GM19238 (cell line): ENCODE data around the gene RBM34.

Experiments used
- DNase-seq: peaks from one replicate; pipeline ENCODE4 v3.0.0; 2011; ENCODE audit warnings: low spot score; ENCODE audit not compliant: insufficient read length

Gene RBM34

DNA sequence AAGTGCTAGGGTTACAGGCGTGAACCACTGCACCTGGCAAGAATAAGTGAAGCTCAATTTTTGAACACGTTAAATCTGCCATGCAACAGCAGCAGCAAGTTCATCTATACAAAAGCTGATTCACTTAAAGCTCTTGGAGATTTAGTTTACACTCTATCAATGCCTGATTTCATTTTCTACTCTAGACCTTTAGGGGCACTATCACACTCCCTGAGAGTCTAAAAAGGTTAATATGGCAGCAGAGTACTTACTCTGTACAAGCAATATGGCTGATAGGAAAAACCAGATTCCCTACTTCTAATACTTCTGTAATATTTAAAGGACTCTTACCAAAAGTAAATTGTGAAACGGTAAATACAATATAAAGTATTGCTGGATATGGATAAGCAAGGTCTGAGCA lies 4.8 kb downstream of the RBM34 start:
- DNase-seq = no peak

- DNase-seq = no peak
These were observed 8.8 kb downstream of the RBM34 start for GRCh38 chr1:235152235-235152634.

DNA sequence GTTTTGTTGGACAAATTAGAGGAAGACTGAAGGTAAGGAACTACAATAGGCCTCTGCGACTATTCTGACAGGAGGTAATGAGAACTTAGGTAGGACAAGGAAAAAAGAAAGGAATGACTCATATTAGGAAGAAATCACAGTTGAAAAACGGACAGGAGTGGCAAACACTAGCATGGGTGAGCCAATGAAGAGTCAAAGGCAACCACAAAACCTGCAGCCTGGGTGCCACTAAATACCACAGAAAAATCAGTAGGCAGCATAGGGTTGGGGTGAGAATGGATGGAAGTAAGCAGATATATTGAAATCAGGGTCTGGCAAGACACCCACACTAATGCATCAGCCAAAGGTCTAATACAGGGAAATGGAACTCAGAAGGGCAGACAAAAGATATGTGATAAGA lies 10.0 kb downstream of the RBM34 start:
- no peak for DNase-seq

DNA sequence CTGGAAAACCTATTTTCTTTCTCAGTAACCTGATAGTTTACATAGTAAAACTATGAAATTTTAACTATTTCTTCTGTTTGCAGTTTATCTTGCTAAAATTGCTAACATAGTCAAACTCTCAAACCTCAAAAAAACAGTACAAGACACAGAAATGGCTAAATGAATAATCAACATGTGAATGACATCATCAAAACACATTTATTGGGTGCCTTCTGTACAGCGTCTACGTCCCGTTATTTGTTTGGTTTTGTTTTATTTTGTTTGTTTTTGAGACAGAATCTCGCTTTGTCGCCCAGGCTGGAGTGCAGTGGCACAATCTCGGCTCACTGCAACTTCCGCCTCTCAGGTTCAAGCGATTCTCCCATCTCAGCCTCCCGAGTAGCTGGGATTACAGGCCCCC lies 11.2 kb downstream of the RBM34 start:
- DNase-seq = no peak

DNA sequence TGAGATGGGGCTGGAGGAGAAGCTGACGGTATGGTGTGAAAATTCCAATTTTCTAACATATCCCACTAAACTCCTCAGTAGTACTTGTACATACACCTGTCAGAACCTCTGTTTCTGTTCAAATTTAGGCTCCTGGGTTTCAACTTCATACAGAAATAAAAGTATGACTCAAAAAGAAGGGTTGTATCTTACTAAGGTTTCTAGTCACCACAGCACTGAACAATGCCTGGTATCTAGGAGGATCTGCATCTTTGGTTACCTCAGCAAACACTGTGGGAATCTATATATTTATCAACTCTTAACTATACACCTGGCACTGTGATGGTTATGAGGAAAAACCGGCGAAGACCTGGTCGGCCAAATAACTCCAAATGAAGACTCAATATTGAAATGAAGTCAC lies 13.8 kb downstream of the RBM34 start:
- no peak for DNase-seq

DNA sequence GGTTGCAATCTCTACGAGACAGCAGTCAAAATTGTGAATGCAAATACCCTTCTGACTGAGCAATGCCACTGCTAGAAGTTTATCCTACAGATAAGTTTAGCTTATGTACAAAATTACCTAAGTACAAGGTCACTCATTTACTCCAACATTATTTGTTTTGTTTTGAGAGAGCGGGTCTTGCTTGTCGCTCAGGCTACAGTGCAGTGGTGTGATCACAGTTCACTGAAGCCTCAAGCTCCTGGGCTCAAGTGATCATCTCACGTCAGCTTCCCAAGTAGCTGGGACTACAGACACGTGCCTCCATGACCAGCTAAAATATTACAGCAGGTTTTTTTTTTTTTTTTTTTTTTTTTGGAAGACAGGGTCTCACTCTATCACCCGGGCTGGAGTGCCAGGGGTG lies 15.4 kb downstream of the RBM34 start:
- no peak for DNase-seq

DNA sequence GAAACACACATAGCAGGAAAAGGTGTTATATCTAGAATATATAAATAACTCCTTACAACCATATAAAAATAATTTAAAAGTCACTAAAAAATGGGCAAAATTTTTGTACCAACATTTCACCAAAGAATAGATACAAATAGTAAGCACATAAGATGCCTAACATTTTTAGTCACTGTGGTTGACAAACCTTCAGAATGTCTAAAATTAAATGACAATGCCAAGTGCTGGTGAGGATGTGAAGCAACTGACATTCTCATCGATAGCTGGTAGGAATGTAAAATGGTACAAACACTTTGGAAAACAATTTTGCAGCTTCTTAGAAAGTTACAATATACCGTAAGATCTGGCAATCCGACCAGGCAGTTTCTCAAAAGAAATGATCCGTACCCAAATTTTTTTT lies 18.1 kb downstream of the RBM34 start:
- no peak for DNase-seq

DNA sequence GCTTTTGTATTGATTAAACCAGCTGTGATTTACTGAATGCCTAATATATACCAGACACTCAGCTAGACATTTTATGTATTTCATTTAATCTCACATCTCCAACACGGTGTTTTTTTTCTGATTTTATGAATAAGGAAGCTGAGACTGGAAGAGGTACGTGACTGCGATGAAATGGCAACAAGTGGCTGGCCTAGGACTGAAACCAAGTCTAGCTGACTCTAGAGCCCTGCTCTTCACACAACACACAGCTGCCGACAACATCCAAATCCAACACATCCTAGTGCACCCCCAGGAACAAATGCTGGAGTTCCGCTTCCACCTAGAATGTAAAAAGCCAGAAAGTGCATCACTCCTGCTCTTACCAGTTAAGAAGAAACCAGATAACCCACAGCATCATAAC lies 21.7 kb downstream of the RBM34 start:
- DNase-seq = no peak

DNA sequence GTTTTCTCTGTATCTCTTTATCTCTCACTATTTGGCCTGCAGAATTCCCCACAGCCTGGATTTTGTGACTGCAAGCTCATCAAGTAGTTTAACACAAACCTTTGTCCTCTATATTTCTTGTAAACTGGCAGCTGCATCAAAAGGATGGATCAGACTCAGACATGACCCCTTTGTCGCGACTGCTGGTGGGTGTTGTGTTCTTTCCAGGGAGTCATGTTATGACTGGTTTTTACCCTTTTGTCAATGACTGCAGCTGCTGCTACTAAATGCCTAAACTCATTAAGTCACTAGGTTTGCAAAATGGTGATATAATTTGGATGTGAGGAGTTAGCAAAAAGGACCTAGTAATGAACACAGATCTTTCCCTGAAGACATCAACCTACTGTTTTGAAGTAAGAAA lies 22.2 kb downstream of the RBM34 start:
- DNase-seq = no peak

DNA sequence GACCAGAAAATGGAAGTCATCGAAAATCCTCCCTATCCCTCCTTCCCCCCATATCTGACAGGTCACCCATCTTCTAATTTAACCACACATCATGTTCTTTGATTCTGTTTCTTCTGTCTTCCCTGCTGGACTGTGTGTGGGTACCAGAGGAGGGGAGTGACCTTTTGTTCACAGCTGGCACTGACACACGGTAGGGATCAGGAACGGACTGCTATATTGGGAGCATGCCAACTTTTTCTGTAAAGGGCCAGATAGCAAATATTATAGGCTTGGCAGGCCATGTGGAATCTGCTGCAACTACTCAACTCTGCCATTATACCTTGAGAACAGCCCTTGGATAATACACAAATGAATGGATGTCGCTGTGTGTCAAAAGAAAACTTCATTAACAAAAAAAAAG lies 24.9 kb downstream of the RBM34 start:
- DNase-seq = no peak

- no peak for DNase-seq
These were observed 26.9 kb downstream of the RBM34 start for GRCh38 chr1:235134171-235134570.

- no peak for DNase-seq
These were observed 28.0 kb downstream of the RBM34 start for GRCh38 chr1:235133086-235133485.

DNA sequence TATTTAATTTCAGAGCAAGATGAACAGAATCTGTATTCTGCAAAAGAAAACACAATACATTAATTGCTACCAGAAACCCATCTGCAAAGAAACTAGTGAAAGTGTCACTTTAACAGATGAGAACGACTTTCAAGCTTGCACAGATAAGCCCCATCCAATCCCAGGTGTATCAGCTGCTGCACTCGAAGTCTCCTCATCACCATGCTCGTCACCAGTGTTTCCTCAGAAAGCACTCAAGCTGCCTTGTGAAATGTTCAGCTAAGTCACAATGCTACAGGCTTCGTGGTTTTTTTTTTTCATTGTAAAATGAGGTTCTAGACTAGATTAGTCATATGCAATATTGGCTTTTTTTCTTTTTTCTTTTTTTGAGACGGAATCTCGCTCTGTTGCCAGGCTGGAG lies 29.1 kb downstream of the RBM34 start:
- no peak for DNase-seq

GRCh38 chr1:235130766-235131270 lies 30.2 kb downstream of the RBM34 start:
- no peak for DNase-seq

DNA sequence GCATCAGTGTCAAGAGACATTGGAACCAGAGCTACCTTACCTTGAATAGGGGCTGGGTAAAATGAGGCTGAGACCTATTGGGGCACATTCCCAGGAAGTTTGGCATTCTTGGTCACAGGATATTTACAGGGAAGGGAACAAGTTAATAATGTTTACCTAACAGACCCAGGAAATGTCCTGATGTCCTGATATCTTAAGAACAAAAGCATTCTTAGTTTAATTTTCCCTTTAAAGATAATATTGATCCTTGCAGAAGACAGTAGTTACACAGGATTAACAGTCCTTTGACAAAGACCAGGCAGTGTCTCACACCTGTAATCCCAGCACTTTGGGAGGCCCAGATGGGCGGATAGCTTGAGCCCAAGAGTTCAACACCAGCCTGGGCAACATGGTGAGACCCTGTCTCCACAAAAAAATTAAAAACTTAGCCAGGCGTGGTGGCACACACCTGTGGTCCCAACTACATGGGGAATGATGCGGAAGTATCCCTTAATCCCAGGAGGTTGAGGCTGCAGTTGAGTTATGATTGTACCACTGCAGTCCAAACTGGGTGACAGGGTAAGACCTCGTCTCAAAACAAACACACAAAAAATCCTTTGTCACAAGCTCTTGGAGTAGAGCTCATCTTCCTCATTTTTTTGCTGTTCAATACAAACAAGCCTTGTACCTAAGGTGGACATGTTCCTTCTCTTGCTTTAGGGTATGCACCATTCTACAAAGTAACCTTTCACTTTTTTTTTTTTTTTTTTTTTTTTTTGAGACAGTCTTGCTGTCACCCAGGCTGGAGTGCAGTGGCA lies 31.1 kb downstream of the RBM34 start:
- no peak for DNase-seq

GRCh38 chr1:235128456-235129328 lies 32.4 kb downstream of the RBM34 start, which contains the start of gene TOMM20:
TOMM20 (minus strand) TSS chr1:235128837; CDS start chr1:235128715, 122 bp downstream.
- peak; percentile 90 for DNase-seq

- DNase-seq = no peak
These were observed 33.2 kb downstream of the RBM34 start for GRCh38 chr1:235127732-235128455.

DNA sequence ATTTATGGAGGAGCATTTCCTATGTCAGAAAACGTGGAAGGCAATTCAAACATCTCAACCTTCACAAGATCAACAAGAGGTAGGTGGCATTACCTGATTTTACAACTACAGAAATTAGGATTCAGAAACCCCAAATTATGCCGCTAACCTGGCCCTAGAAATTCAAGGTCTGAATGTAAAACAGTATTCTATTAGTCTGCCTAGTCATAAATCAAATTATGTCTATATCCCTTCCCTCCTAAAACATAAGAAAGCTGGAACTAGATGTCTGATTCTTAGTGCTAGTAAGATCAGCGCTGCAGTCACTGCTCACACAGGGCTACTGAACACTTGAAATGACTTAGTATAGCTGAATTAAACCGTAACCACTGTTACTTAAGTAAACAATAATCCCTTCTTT lies 33.8 kb downstream of the RBM34 start:
- DNase-seq = no peak

DNA sequence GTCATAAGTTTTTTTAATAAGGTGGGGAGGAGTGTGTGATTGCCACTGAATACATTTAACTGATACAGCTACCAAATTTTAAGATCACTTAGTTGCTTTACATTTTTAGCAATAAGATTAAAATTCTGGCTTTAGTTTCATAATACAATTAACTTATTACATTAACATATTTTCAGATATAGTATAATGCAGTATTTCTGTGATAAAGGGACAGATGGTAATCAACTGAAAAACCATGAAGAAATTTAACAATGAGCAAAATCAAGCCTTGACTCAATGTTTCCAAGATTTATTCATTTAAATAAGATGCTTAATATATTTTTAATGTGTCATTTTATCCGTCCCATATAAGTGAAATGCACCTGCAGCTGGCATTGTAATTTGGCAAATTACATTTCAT lies 36.4 kb downstream of the RBM34 start:
- no peak for DNase-seq

DNA sequence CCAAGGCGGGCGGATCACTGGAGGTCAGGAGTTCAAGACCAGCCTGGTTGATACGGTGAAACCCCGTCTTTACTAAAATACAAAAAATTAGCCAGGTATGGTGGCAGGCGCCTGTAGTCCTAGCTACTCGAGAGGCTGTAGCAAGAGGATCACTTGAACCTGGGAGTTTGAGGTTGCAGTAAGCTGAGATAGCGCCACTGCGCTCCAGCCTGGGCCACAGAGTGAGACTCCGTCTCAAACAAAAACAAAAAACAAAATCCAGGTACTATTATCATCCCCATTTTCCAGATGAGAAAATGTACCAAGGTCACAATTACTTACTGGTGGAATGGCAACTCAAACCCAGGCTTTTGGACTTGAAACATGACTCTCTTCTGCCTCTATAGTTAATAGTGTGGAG lies 36.9 kb downstream of the RBM34 start:
- no peak for DNase-seq

GRCh38 chr1:235122348-235122747 lies 38.7 kb downstream of the RBM34 start:
- no peak for DNase-seq
